PC-9 (cell line): ENCODE data around the gene KIAA0040. TPM values are rescaled to one million over a fixed set of nuclear protein-coding genes. Genes with fewer than 3 reads are reported as not detected.

Experiments
- BruUV-seq: library from RNA; stranded (reverse); fragments of 400-500 nt; replicated peaks from 2 replicates; lab custom pipeline; 2021; lab: Mats Ljungman, UMichigan
- CTCF ChIA-PET: fragments of 300-600 bp; sonication (Branson Sonifier 250); formaldehyde crosslinking; loops from one replicate; lab custom pipeline; 2022; ENCODE audit warnings: antibody characterized with exemption; lab: Charles Lee
- POLR2A ChIA-PET: fragments of 300-600 bp; sonication (Branson Sonifier 250); formaldehyde crosslinking; loops from one replicate; lab custom pipeline; 2022; ENCODE audit warnings: antibody characterized with exemption; ENCODE audit not compliant: unreplicated experiment; lab: Charles Lee
- DNase-seq, 2 experiments: peaks; one replicate each; pipeline versions ENCODE4 v3.0.0 to v3.0.0-alpha.2; 2015 to 2022; ENCODE audit warnings: mixed read lengths in 1 of 2
- H2AFZ ChIP-seq: fragments of 200-600 bp; sonication (generic); 2 replicates; pipeline ENCODE4 v1.8.1; 2017; ENCODE audit warnings: antibody characterized with exemption
- H3F3A ChIP-seq: fragments of 200-600 bp; sonication (generic); 2 replicates; pipeline ENCODE4 v1.8.1; 2017; ENCODE audit warnings: antibody characterized with exemption, mild to moderate bottlenecking, low read depth; ENCODE audit not compliant: insufficient read depth
- H3K27ac ChIP-seq: fragments of 200-600 bp; sonication (generic); 2 replicates; pipeline ENCODE4 v1.6.1; 2016; ENCODE audit warnings: mixed run types
- H3K27me3 ChIP-seq: fragments of 200-600 bp; sonication (generic); 2 replicates; pipeline ENCODE4 v1.6.1; 2016; ENCODE audit warnings: low read depth, mixed run types; ENCODE audit not compliant: insufficient read depth
- H3K36me3 ChIP-seq: fragments of 200-600 bp; sonication (generic); 2 replicates; pipeline ENCODE4 v1.6.1; 2016; ENCODE audit warnings: low read depth, mixed run types
- H3K4me1 ChIP-seq: fragments of 200-600 bp; sonication (generic); replicated peaks from 2 replicates; pipeline ENCODE4 v1.6.1; 2016; ENCODE audit warnings: mixed run types; ENCODE audit not compliant: insufficient read depth
- H3K4me2 ChIP-seq: fragments of 200-600 bp; sonication (generic); 2 replicates; pipeline ENCODE4 v1.6.1; 2017; ENCODE audit warnings: mixed run types
- H3K4me3 ChIP-seq: fragments of 200-600 bp; sonication (generic); 2 replicates; pipeline ENCODE4 v1.6.1; 2016; ENCODE audit warnings: mixed run types
- H3K79me2 ChIP-seq: fragments of 200-600 bp; sonication (generic); 2 replicates; pipeline ENCODE4 v1.6.1; 2017; ENCODE audit warnings: low read depth, mixed run types
- H3K9me2 ChIP-seq: fragments of 200-600 bp; sonication (generic); 2 replicates; pipeline ENCODE4 v1.8.1; 2017; ENCODE audit warnings: mild to moderate bottlenecking; ENCODE audit not compliant: insufficient read depth
- H3K9me3 ChIP-seq: fragments of 200-600 bp; sonication (generic); 2 replicates; pipeline ENCODE4 v1.8.1; 2016; ENCODE audit warnings: low read depth; ENCODE audit not compliant: insufficient read depth
- H4K20me1 ChIP-seq: fragments of 200-600 bp; sonication (generic); 2 replicates; pipeline ENCODE4 v1.8.1; 2017; ENCODE audit not compliant: insufficient read depth
- EZH2 ChIP-seq: fragments of 200-600 bp; sonication (generic); IDR thresholded peaks from 2 replicates; pipeline ENCODE4 v1.8.0; 2017; ENCODE audit warnings: antibody characterized with exemption, low read depth
- intact Hi-C: fragments of 100-400 bp; cut with micrococcal nuclease; formaldehyde crosslinking; loops from one replicate; pipeline ENCODE4 v1.10.0; 2022; ENCODE audit not compliant: unreplicated experiment
- total RNA-seq: library from RNA; stranded (reverse); gene quantifications from 2 replicates; pipeline ENCODE4 v1.2.3, GENCODE V29; 2021
- TF ChIP-seq, protein P1 (sequence below): fragments of 200-600 bp; sonication (generic); conservative IDR thresholded peaks from 2 replicates; pipeline ENCODE4 v1.6.1; 2017; ENCODE audit warnings: mixed run types, antibody characterized with exemption, mild to moderate bottlenecking, moderate library complexity

The KIAA0040 gene
- total RNA-seq, 1 experiment from 2014 or later: 8.8 TPM

DNA sequence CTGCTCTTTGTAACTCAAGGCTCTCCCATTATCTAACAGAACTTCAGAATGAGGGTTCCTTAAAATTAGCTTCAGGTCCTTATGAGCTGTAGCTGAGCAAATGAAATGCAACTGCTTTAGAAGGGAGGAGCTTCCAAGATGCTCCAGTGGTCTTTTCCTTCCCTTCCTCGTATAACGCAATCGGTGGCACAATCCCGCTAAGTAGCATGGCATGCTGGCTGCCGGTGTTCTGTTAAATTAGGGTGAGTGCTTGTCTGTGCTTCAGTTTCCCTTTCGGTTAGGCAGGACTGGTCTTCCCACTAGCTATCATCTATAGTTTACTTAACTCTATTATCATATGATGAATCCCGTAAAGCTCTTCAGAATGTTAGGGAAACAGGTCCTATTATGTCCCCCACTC lies 917 bp downstream of the KIAA0040 start:
- POLR2A ChIA-PET: no interaction called here

GRCh38 chr1:175188936-175189335 lies 3.6 kb downstream of the KIAA0040 start:
- no peaks in the 10 kb centered on the region for H3K9me3 ChIP-seq
- POLR2A ChIA-PET: no interaction called here
- no peak overlapping the region for H3K27ac ChIP-seq
- H3K9me2 ChIP-seq: no peaks in the 10 kb centered on the region
- no TSS peak for BruUV-seq
- no peak for TF ChIP-seq EZH2
- TF ChIP-seq, protein P1, sequence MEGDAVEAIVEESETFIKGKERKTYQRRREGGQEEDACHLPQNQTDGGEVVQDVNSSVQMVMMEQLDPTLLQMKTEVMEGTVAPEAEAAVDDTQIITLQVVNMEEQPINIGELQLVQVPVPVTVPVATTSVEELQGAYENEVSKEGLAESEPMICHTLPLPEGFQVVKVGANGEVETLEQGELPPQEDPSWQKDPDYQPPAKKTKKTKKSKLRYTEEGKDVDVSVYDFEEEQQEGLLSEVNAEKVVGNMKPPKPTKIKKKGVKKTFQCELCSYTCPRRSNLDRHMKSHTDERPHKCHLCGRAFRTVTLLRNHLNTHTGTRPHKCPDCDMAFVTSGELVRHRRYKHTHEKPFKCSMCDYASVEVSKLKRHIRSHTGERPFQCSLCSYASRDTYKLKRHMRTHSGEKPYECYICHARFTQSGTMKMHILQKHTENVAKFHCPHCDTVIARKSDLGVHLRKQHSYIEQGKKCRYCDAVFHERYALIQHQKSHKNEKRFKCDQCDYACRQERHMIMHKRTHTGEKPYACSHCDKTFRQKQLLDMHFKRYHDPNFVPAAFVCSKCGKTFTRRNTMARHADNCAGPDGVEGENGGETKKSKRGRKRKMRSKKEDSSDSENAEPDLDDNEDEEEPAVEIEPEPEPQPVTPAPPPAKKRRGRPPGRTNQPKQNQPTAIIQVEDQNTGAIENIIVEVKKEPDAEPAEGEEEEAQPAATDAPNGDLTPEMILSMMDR: no peak
- CTCF ChIA-PET: no interaction called here
- H3K27me3 ChIP-seq: no peaks in the 10 kb centered on the region
- peaks cover 16% of the 10 kb centered on the region for H3K79me2 ChIP-seq
- no peak overlapping the region for H3K4me2 ChIP-seq
- no peak overlapping the region for H2AFZ ChIP-seq
- intact Hi-C loops: no loop called here
- no peak for DNase-seq
- H3K4me1 ChIP-seq: peaks cover 24% of the 10 kb centered on the region
- no peak overlapping the region for H3K4me3 ChIP-seq
- 0 out of 2 replicates have a peak, but pooled peaks cover 3% of the 10 kb centered on the region for H3K36me3 ChIP-seq
- H3F3A ChIP-seq: peaks cover 13% of the 10 kb centered on the region
- H4K20me1 ChIP-seq: no peaks in the 10 kb centered on the region

More for the DNA sequence above, 917 bp downstream of the KIAA0040 start:
- Histone ChIP-seq H3K4me1 (peaks cover 24% of the 10 kb centered on the region), H3K27ac (peak overlapping the region; percentile 77), H3F3A (peaks cover 16% of the 10 kb centered on the region), H3K4me3 (peak overlapping the region; percentile 98), H2AFZ (peak overlapping the region; percentile 95), H4K20me1 (no peaks in the 10 kb centered on the region), H3K9me2 (no peaks in the 10 kb centered on the region), H3K27me3 (no peaks in the 10 kb centered on the region), H3K36me3 (0 out of 2 replicates have a peak, but pooled peaks cover 3% of the 10 kb centered on the region), H3K9me3 (no peaks in the 10 kb centered on the region), H3K79me2 (peaks cover 16% of the 10 kb centered on the region), H3K4me2 (peak overlapping the region; percentile 89)
- intact Hi-C loops: loop anchor here (2.0 to 10.0 kb wide), 3 partner anchors 33 to 1015 kb away; partner anchors contain the start of gene COP1
- BruUV-seq: no TSS peak
- TF ChIP-seq EZH2: no peak
- TF ChIP-seq, protein P1: no peak
- CTCF ChIA-PET: interaction anchor here (0.6 to 1.0 kb wide), 2 partner anchors 40 to 1330 kb away, joined by 3 to 9 read pairs; no protein-coding TSS in a partner anchor
- no peak for DNase-seq

- H3K4me2 ChIP-seq: no peak overlapping the region
- CTCF ChIA-PET: no interaction called here
Measured at GRCh38 chr1:175186433-175187160, 6.0 kb downstream of the KIAA0040 start.

More at GRCh38 chr1:175186433-175187160, 6.0 kb downstream of the KIAA0040 start:
- no peak for DNase-seq
- TF ChIP-seq EZH2: no peak
- TF ChIP-seq, protein P1: no peak
- intact Hi-C loops: no loop called here
- Histone ChIP-seq H3F3A (no peaks in the 10 kb centered on the region), H4K20me1 (0 out of 2 replicates have a peak, but pooled peaks cover 2% of the 10 kb centered on the region), H2AFZ (no peak overlapping the region), H3K4me1 (peaks cover 15% of the 10 kb centered on the region), H3K27ac (no peak overlapping the region), H3K27me3 (no peaks in the 10 kb centered on the region), H3K4me3 (no peak overlapping the region), H3K9me2 (no peaks in the 10 kb centered on the region), H3K79me2 (peaks cover 16% of the 10 kb centered on the region), H3K36me3 (0 out of 2 replicates have a peak, but pooled peaks cover 3% of the 10 kb centered on the region), H3K9me3 (no peaks in the 10 kb centered on the region)
- no TSS peak for BruUV-seq
- POLR2A ChIA-PET: no interaction called here
